Effector memory CD4-positive, alpha-beta T cell (primary cell): ENCODE measurements around the gene NDUFAF8.

Experiments used
- DNase-seq, 3 donors: peaks; one replicate each; pipeline ENCODE4 v3.0.0-alpha.2; 2020
- H3K27ac ChIP-seq: 2 replicates; pipeline ENCODE4 v1.7.0; 2013; ENCODE audit warnings: mild to moderate bottlenecking, low read length, moderate library complexity; ENCODE audit not compliant: insufficient read depth, poor library complexity, severe bottlenecking
- H3K27me3 ChIP-seq: replicated peaks from 2 replicates; pipeline ENCODE4 v1.7.0; 2013; ENCODE audit warnings: mild to moderate bottlenecking, low read length; ENCODE audit not compliant: insufficient read depth, control insufficient read depth, poor library complexity, severe bottlenecking
- H3K36me3 ChIP-seq: 2 replicates; pipeline ENCODE4 v1.7.0; 2013; ENCODE audit warnings: mild to moderate bottlenecking, low read length, moderate library complexity; ENCODE audit not compliant: control insufficient read depth, insufficient read depth
- H3K4me1 ChIP-seq: 2 replicates; pipeline ENCODE4 v1.7.0; 2013; ENCODE audit warnings: low read length, mild to moderate bottlenecking; ENCODE audit not compliant: control insufficient read depth, insufficient read depth, poor library complexity, severe bottlenecking
- H3K4me3 ChIP-seq: 2 replicates; pipeline ENCODE4 v1.7.0; 2013; ENCODE audit warnings: low read length, low read depth, mild to moderate bottlenecking; ENCODE audit not compliant: insufficient read depth, poor library complexity, severe bottlenecking
- H3K9me3 ChIP-seq: 2 replicates; pipeline ENCODE4 v1.7.0; 2013; ENCODE audit warnings: mild to moderate bottlenecking, low read length, moderate library complexity; ENCODE audit not compliant: control insufficient read depth

The NDUFAF8 gene

GRCh38 chr17:81239714-81240555 is 817 bp downstream of the NDUFAF8 start:
- no peaks in the 10 kb centered on the region for H3K9me3 ChIP-seq
- peaks cover 35% of the 10 kb centered on the region for H3K4me1 ChIP-seq
- peak overlapping the region; percentile 93 for H3K4me3 ChIP-seq
- no peaks in the 10 kb centered on the region for H3K27me3 ChIP-seq
- peak overlapping the region; percentile 71 for H3K27ac ChIP-seq
- peak; percentile 15 to 24 (median 19) for DNase-seq
- peaks cover 4% of the 10 kb centered on the region for H3K36me3 ChIP-seq

GRCh38 chr17:81240761-81241160 is 1.6 kb downstream of the NDUFAF8 start:
- Histone ChIP-seq H3K27me3 (no peaks in the 10 kb centered on the region), H3K4me1 (peaks cover 35% of the 10 kb centered on the region), H3K27ac (no peak overlapping the region), H3K9me3 (no peaks in the 10 kb centered on the region), H3K4me3 (no peak overlapping the region), H3K36me3 (peaks cover 4% of the 10 kb centered on the region)
- no peak for DNase-seq

GRCh38 chr17:81241203-81241602 is 2.1 kb downstream of the NDUFAF8 start:
- no peak overlapping the region for H3K27ac ChIP-seq
- peaks cover 33% of the 10 kb centered on the region for H3K4me1 ChIP-seq
- no peak overlapping the region for H3K4me3 ChIP-seq
- no peaks in the 10 kb centered on the region for H3K27me3 ChIP-seq
- H3K36me3 ChIP-seq: no peaks in the 10 kb centered on the region
- no peaks in the 10 kb centered on the region for H3K9me3 ChIP-seq
- DNase-seq: no peak

- Histone ChIP-seq H3K4me1 (peaks cover 27% of the 10 kb centered on the region), H3K36me3 (no peaks in the 10 kb centered on the region), H3K27me3 (no peaks in the 10 kb centered on the region), H3K9me3 (no peaks in the 10 kb centered on the region), H3K27ac (no peak overlapping the region), H3K4me3 (no peak overlapping the region)
- peak; percentile 21 to 45 (median 30) for DNase-seq
Measured at GRCh38 chr17:81241648-81242420, 2.7 kb downstream of the NDUFAF8 start.

DNA sequence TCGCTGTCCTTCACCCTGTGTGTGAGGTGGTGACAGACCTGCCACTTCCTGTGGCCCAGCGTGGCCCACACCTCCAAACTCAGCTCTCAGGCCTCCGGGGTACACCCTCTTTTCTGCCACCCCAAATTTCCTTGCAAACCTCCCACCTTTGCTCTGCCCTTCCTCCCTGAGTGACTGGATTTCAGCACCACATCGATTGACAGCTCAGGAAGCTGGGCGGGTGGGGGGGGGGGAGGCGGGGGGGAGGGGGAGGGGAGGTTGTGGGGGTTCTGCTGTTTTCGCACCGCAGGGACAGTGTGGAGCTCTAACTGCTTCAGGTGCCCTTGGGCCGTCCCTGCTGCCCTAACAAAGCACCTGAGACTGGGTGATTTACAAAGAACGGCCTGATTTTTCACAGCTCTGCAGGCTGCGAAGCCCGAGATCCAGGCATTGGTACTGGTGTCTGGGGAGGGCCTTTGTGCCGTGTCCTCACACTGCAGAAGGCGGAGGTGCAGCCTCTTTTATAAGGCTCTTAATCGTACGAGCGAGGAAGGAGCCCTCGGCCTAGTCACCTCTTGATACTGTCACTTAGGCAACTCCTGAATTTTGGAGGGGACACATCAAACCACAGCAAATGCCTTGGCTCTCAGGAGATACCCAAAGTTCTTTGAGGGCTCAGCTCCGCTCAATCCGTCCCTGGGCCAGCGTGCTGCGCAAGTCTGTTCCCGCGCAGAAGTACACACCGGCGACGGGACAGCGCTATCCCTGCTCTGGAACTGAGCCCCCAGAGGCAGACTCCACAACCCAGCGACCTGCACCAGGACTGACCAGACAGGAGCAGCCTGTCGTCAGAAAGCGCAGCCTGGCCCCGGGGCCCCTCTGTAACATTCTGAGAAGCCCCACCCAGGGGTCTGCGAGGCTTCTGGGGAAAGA is 3.6 kb downstream of the NDUFAF8 start:
- Histone ChIP-seq H3K4me1 (peaks cover 19% of the 10 kb centered on the region), H3K36me3 (no peaks in the 10 kb centered on the region), H3K9me3 (no peaks in the 10 kb centered on the region), H3K4me3 (no peak overlapping the region), H3K27me3 (no peaks in the 10 kb centered on the region), H3K27ac (no peak overlapping the region)
- no peak for DNase-seq

GRCh38 chr17:81243333-81243664 is 4.2 kb downstream of the NDUFAF8 start:
- no peak for DNase-seq
- H3K4me1 ChIP-seq: peaks cover 13% of the 10 kb centered on the region
- no peak overlapping the region for H3K27ac ChIP-seq
- no peaks in the 10 kb centered on the region for H3K9me3 ChIP-seq
- H3K27me3 ChIP-seq: no peaks in the 10 kb centered on the region
- no peaks in the 10 kb centered on the region for H3K36me3 ChIP-seq
- H3K4me3 ChIP-seq: no peak overlapping the region

GRCh38 chr17:81244358-81245023 is 5.4 kb downstream of the NDUFAF8 start:
- H3K36me3 ChIP-seq: peaks cover 3% of the 10 kb centered on the region
- H3K4me3 ChIP-seq: no peak overlapping the region
- peaks cover 11% of the 10 kb centered on the region for H3K4me1 ChIP-seq
- no peaks in the 10 kb centered on the region for H3K9me3 ChIP-seq
- H3K27ac ChIP-seq: no peak overlapping the region
- no peaks in the 10 kb centered on the region for H3K27me3 ChIP-seq
- DNase-seq: no peak

- Histone ChIP-seq H3K4me1 (peaks cover 5% of the 10 kb centered on the region), H3K27me3 (no peaks in the 10 kb centered on the region), H3K9me3 (no peaks in the 10 kb centered on the region), H3K27ac (no peak overlapping the region), H3K4me3 (no peak overlapping the region), H3K36me3 (peaks cover 9% of the 10 kb centered on the region)
- DNase-seq: no peak
Measured at GRCh38 chr17:81245024-81245664, 6.0 kb downstream of the NDUFAF8 start.

DNA sequence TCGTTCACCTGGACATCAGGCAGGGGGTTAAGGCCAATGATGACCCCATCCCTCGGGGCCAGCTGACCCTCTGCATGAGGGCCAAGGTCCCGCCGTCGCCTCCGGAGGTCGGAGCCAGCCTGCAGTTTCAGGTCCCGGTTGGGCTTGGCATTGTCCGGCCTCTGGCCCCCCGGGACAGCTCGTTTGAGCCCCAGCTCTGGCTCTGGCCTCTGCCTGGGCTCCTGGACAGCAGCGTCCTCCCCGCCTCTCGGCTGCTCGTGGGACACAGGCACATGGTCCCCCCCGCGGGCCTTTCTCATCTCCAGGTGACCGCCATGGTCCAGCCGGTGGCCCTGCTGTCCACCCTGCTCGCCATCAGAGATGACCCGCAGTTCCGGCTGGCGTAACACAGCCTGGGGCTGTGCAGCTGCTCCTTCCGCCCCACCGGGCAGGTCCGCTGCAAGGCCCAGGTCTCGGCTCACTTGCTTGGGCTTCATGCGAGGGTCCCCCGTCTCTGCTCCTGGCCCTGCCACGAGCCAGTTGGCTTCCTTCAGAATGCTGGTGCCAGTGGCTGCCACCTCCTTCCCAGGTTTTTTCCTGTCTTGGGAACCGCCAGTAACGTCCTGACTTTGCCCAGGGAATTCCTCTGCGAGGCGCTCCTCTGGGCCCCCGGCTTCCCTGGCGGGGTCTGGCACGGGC is 6.7 kb downstream of the NDUFAF8 start:
- H3K27ac ChIP-seq: no peak overlapping the region
- H3K9me3 ChIP-seq: no peaks in the 10 kb centered on the region
- DNase-seq: no peak
- peaks cover 2% of the 10 kb centered on the region for H3K4me1 ChIP-seq
- H3K36me3 ChIP-seq: peaks cover 15% of the 10 kb centered on the region
- no peak overlapping the region for H3K4me3 ChIP-seq
- no peaks in the 10 kb centered on the region for H3K27me3 ChIP-seq
